GM20000 (cell line): Measurements from ENCODE around the gene LPCAT2.
A peak's percentile ranks its signal among the peaks of the same experiment; 100 is the strongest.

Source experiments
- DNase-seq: peaks from one replicate; pipeline ENCODE4 v3.0.0; 2012; ENCODE audit warnings: low spot score
- TF ChIP-seq, protein P1 (sequence below): IDR thresholded peaks from 2 replicates; pipeline ENCODE4 v1.5.1; 2012; ENCODE audit warnings: mild to moderate bottlenecking, control low read depth; ENCODE audit errors: extremely low read depth, missing control alignments

LPCAT2 gene, protein sequence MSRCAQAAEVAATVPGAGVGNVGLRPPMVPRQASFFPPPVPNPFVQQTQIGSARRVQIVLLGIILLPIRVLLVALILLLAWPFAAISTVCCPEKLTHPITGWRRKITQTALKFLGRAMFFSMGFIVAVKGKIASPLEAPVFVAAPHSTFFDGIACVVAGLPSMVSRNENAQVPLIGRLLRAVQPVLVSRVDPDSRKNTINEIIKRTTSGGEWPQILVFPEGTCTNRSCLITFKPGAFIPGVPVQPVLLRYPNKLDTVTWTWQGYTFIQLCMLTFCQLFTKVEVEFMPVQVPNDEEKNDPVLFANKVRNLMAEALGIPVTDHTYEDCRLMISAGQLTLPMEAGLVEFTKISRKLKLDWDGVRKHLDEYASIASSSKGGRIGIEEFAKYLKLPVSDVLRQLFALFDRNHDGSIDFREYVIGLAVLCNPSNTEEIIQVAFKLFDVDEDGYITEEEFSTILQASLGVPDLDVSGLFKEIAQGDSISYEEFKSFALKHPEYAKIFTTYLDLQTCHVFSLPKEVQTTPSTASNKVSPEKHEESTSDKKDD

DNA sequence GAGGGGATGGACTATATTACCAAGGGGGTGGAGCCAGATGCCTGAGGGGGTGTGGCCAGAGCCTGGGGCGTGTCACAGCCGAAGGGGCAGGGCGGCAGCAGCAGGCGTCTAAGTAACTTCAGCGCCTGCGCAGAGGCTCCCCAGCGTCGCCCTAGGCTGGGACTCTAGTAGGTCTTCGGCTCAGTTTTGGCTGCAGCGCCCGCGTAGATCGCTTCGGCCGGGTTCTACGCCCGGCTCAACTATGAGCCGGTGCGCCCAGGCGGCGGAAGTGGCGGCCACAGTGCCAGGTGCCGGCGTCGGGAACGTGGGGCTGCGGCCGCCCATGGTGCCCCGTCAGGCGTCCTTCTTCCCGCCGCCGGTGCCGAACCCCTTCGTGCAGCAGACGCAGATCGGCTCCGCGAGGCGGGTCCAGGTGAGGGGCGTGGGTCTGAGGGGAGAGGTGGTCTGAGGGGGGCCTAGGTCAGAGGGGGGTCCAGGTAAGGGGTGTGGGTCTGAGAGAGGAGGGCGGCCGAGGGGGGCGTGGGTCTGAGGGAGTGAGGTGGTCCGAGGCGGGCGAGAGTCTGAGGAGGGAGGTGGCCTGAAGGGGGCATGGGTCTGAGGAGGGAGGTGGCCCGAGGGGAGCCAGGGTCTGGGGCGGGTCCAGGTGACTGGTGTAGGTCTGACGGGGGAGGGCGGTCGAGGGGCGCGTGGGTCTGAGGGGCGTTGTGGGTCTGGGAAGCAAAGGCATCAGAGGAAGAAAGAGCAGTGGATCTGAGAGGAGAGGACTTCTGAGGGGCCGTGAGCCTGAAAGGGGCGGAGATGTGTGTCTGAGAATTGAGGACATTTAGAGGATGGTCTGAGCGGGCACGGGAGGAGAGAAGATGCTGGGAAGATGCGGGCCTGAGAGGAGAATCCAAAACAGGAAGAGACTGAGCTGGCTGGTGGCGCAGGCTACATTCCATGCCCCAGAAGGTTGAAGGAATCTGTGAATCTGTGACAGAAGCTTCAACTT lies at the start of gene LPCAT2:
Gene LPCAT2 (plus strand): TSS at position 132 of the 991 bp plus-strand sequence. CDS start 110 bp downstream, at position 242.
- no peak for DNase-seq
- TF ChIP-seq, protein P1, sequence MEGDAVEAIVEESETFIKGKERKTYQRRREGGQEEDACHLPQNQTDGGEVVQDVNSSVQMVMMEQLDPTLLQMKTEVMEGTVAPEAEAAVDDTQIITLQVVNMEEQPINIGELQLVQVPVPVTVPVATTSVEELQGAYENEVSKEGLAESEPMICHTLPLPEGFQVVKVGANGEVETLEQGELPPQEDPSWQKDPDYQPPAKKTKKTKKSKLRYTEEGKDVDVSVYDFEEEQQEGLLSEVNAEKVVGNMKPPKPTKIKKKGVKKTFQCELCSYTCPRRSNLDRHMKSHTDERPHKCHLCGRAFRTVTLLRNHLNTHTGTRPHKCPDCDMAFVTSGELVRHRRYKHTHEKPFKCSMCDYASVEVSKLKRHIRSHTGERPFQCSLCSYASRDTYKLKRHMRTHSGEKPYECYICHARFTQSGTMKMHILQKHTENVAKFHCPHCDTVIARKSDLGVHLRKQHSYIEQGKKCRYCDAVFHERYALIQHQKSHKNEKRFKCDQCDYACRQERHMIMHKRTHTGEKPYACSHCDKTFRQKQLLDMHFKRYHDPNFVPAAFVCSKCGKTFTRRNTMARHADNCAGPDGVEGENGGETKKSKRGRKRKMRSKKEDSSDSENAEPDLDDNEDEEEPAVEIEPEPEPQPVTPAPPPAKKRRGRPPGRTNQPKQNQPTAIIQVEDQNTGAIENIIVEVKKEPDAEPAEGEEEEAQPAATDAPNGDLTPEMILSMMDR, result no peak

DNA sequence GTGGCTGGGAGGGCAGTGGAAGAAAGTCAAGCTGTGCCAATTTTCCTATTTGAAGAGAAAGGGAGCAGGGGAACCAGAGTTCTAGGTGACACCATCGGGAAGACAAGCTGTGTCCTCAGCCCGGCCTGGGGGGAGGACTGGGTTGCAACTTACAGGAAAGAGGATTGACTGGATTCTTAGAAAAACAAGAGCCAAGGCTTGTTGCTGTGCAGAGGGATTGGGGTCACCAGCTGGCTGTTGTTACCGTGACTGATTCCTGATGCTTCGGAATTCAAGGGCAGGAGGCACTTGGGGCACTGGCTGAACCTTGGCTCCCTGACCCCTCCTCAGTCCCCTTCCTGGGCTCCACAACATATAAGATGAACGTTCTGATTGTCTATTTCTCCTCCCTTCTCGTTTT lies 46.6 kb upstream of the LPCAT2 start:
- DNase-seq, result no peak
- TF ChIP-seq, protein P1, result no peak

DNA sequence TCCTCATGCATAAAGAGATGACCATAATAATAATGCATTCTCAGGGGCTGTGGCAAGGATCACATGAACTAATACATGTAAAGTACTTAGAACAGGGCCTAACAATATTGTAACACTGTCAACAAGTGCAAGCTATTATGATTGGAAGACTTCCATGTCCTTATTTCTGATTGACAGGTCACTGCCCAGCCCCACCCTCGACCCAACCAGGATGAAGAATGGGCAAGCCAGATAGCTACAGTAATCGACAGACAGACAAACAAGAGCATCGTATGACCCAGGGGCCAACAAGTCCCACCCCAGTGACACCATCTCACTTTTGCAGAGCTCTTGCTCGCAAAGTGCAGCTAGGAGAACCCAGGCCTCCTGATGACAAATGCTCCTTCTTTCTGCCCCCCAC lies 44.5 kb upstream of the LPCAT2 start:
- no peak for DNase-seq
- TF ChIP-seq, protein P1, result no peak

DNA sequence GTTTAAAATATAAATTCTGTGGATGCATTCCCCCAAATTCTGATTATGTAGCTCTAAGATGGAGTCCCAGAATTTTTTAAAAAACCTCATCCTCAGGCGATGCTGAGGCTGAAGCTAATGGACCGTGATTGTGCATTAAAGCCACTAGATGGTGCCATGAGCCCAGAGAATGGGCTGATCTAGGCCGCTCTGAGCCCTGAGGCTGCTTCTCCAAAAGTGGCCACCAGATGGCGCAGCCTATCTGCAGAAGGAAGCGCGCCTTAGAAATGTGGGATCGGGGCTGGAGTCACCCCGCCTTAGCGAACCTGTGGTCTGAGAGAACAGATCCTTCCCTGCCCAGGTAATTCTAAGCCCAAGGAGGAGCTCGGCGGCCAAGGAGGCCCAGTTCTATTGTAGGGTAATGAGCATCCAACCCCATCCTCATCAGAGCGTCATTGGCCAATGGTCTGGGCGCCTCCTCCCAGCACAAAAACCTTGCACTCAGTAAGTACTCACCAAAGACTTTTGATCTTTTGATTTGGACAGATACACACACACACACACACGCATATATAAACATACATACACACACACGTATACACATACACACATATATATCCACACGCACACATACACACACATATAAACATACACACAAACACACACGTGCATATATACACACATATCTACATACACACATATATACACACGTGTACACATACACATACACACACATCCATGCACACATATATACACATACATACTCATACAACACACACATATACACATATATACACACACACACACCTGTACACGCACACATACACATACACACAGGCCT lies 43.6 kb upstream of the LPCAT2 start:
- DNase-seq, result peak; percentile 86
- TF ChIP-seq, protein P1, result peak; percentile 97

DNA sequence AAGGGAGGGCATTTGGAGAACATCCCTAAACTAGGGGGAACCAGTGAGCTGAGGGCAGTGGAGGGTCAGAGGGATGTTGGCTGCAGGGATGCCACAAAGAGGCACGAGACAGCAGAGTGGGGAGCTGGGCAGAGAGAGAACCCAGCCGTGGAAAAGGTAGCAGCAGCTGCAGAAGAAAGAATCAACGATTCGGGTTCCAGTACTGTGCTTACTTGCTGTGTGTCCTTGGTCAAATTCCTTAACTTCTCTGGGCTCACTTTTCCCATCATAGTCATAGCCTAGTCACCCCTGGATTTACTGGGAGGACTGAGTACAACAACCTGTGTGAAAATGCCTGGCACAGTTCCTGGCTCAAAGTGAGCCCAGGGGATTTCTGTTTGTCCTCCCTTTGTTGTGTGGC lies 42.7 kb upstream of the LPCAT2 start:
- DNase-seq, result no peak
- TF ChIP-seq, protein P1, result no peak

GRCh38 chr16:55467898-55468297 lies 41.0 kb upstream of the LPCAT2 start:
- TF ChIP-seq, protein P1, result no peak
- no peak for DNase-seq
